ENCODE results near the gene CTBP2.

The CTBP2 gene

GRCh38 chr10:125080984-125081383, 79.4 kb downstream of the CTBP2 start:
- Histone ChIP-seq H3K4me3 (no peak overlapping the region), H3K27ac (no peak overlapping the region)

GRCh38 chr10:125080296-125080695, 80.1 kb downstream of the CTBP2 start:
- no peak overlapping the region for H3K4me3 ChIP-seq

GRCh38 chr10:125079091-125079600, 81.2 kb downstream of the CTBP2 start:
- no peak overlapping the region for H3K4me3 ChIP-seq
- no peak overlapping the region for H3K27ac ChIP-seq

More at GRCh38 chr10:125080296-125080695, 80.1 kb downstream of the CTBP2 start:
- H3K27ac ChIP-seq, result no peak overlapping the region

- no peak overlapping the region for H3K27ac ChIP-seq
- H3K4me3 ChIP-seq, result no peak overlapping the region
Observed at GRCh38 chr10:125076891-125077541, 83.3 kb downstream of the CTBP2 start.

- Histone ChIP-seq H3K4me3 (no peak overlapping the region), H3K27ac (peak overlapping the region in 1 of 21 experiments; percentile 35)
Observed at GRCh38 chr10:125076121-125076825, 84.1 kb downstream of the CTBP2 start.

GRCh38 chr10:125073996-125074395, 86.4 kb downstream of the CTBP2 start:
- no peak overlapping the region for H3K27ac ChIP-seq
- no peak overlapping the region for H3K4me3 ChIP-seq

- no peak overlapping the region for H3K4me3 ChIP-seq
- H3K27ac ChIP-seq, result no peak overlapping the region
Observed at GRCh38 chr10:125072794-125073193, 87.6 kb downstream of the CTBP2 start.

- H3K27ac ChIP-seq, result no peak overlapping the region
Observed at GRCh38 chr10:125071008-125071407, 89.4 kb downstream of the CTBP2 start.

GRCh38 chr10:125068406-125068805, 92.0 kb downstream of the CTBP2 start:
- Histone ChIP-seq H3K27ac (no peak overlapping the region), H3K4me3 (no peak overlapping the region)

More at GRCh38 chr10:125071008-125071407, 89.4 kb downstream of the CTBP2 start:
- H3K4me3 ChIP-seq, result no peak overlapping the region

- Histone ChIP-seq H3K4me3 (no peak overlapping the region), H3K27ac (no peak overlapping the region)
Observed at GRCh38 chr10:125067764-125068163, 92.6 kb downstream of the CTBP2 start.

- Histone ChIP-seq H3K27ac (no peak overlapping the region), H3K4me3 (no peak overlapping the region)
Observed at GRCh38 chr10:125066764-125067450, 93.5 kb downstream of the CTBP2 start.

GRCh38 chr10:125064681-125065492, 95.5 kb downstream of the CTBP2 start:
- H3K4me3 ChIP-seq, result no peak overlapping the region
- H3K27ac ChIP-seq, result peak overlapping the region in 18 of 21 experiments; percentile 11 to 66 (median 46)

- H3K4me3 ChIP-seq, result no peak overlapping the region
- H3K27ac ChIP-seq, result peak overlapping the region in 1 of 21 experiments; percentile 10
Observed at GRCh38 chr10:125063256-125063925, 97.0 kb downstream of the CTBP2 start.

- no peak overlapping the region for H3K4me3 ChIP-seq
- peak overlapping the region in 2 of 21 experiments; percentile 18 to 58 for H3K27ac ChIP-seq
Observed at GRCh38 chr10:125062914-125063230, 97.5 kb downstream of the CTBP2 start.

- Histone ChIP-seq H3K27ac (peak overlapping the region in 2 of 21 experiments; percentile 18 to 58), H3K4me3 (no peak overlapping the region)
Observed at GRCh38 chr10:125062227-125062913, 98.0 kb downstream of the CTBP2 start.

GRCh38 chr10:125061557-125062226, 98.7 kb downstream of the CTBP2 start:
- Histone ChIP-seq H3K27ac (peak overlapping the region in 9 of 21 experiments; percentile 1 to 66 (median 35)), H3K4me3 (no peak overlapping the region)

GRCh38 chr10:125060826-125061556, 99.4 kb downstream of the CTBP2 start:
- H3K4me3 ChIP-seq, result no peak overlapping the region

More at GRCh38 chr10:125060826-125061556, 99.4 kb downstream of the CTBP2 start:
- peak overlapping the region in 10 of 21 experiments; percentile 1 to 66 (median 36) for H3K27ac ChIP-seq
